Chondrocyte (in vitro differentiated cells): ENCODE results near the gene BIRC2. TPM values are rescaled to one million over a fixed set of nuclear protein-coding genes. Genes with fewer than 3 reads are reported as not detected.

Experiments
- DNase-seq: peaks from one replicate; pipeline ENCODE4 v3.0.0; 2021; ENCODE audit warnings: mixed read lengths, low spot score
- H3K27ac Mint-ChIP-seq: one replicate; pipeline ENCODE4 v1.8.0; 2021; ENCODE audit warnings: mild to moderate bottlenecking, moderate library complexity, mixed read lengths; ENCODE audit not compliant: unreplicated experiment
- H3K27me3 Mint-ChIP-seq: 2 replicates; pipeline ENCODE4 v1.8.0; 2021; ENCODE audit warnings: low read depth, mixed read lengths
- H3K36me3 Mint-ChIP-seq: 2 replicates; pipeline ENCODE4 v1.8.0; 2021; ENCODE audit warnings: low read depth, mixed read lengths
- H3K4me1 Mint-ChIP-seq: 2 replicates; pipeline ENCODE4 v1.8.0; 2021; ENCODE audit warnings: low read depth, mild to moderate bottlenecking, mixed read lengths
- H3K4me3 Mint-ChIP-seq: one replicate; pipeline ENCODE4 v1.8.0; 2021; ENCODE audit warnings: mild to moderate bottlenecking, moderate library complexity, mixed read lengths; ENCODE audit not compliant: unreplicated experiment
- H3K9me3 Mint-ChIP-seq: 2 replicates; pipeline ENCODE4 v1.8.0; 2021; ENCODE audit warnings: low read depth, mixed read lengths
- total RNA-seq: library from RNA; stranded (reverse); gene quantifications from 3 replicates; pipeline ENCODE4 v1.2.1, GENCODE V29; 2021
- TF ChIP-seq, protein P1 (sequence below): fragments of 200-600 bp; sonication (generic); IDR thresholded peaks from 2 replicates; pipeline ENCODE4 v1.5.0; 2021; ENCODE audit warnings: antibody characterized with exemption, mild to moderate bottlenecking, moderate library complexity

The BIRC2 gene
- total RNA-seq, 1 donor from 2014 or later = 43.1 TPM

DNA sequence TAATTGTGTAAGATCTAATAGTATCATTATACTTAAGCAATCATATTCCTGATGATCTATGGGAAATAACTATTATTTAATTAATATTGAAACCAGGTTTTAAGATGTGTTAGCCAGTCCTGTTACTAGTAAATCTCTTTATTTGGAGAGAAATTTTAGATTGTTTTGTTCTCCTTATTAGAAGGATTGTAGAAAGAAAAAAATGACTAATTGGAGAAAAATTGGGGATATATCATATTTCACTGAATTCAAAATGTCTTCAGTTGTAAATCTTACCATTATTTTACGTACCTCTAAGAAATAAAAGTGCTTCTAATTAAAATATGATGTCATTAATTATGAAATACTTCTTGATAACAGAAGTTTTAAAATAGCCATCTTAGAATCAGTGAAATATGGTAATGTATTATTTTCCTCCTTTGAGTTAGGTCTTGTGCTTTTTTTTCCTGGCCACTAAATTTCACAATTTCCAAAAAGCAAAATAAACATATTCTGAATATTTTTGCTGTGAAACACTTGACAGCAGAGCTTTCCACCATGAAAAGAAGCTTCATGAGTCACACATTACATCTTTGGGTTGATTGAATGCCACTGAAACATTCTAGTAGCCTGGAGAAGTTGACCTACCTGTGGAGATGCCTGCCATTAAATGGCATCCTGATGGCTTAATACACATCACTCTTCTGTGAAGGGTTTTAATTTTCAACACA, 23.3 kb upstream of the BIRC2 start:
- Mint-ChIP-seq H3K36me3 (no peaks in the 10 kb centered on the region), H3K27ac (peak overlapping the region; percentile 5), H3K27me3 (no peaks in the 10 kb centered on the region), H3K9me3 (no peaks in the 10 kb centered on the region), H3K4me1 (peaks cover 22% of the 10 kb centered on the region), H3K4me3 (no peak overlapping the region)
- TF ChIP-seq, protein P1, sequence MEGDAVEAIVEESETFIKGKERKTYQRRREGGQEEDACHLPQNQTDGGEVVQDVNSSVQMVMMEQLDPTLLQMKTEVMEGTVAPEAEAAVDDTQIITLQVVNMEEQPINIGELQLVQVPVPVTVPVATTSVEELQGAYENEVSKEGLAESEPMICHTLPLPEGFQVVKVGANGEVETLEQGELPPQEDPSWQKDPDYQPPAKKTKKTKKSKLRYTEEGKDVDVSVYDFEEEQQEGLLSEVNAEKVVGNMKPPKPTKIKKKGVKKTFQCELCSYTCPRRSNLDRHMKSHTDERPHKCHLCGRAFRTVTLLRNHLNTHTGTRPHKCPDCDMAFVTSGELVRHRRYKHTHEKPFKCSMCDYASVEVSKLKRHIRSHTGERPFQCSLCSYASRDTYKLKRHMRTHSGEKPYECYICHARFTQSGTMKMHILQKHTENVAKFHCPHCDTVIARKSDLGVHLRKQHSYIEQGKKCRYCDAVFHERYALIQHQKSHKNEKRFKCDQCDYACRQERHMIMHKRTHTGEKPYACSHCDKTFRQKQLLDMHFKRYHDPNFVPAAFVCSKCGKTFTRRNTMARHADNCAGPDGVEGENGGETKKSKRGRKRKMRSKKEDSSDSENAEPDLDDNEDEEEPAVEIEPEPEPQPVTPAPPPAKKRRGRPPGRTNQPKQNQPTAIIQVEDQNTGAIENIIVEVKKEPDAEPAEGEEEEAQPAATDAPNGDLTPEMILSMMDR = no peak
- no peak for DNase-seq

DNA sequence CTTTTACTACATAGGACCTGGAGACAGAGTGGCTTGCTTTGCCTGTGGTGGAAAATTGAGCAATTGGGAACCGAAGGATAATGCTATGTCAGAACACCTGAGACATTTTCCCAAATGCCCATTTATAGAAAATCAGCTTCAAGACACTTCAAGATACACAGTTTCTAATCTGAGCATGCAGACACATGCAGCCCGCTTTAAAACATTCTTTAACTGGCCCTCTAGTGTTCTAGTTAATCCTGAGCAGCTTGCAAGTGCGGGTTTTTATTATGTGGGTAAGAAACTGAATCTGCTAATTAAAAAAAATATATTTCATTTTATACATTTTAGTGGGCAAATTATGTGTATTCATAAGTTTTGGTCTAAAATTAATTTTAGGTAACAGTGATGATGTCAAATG, 21.9 kb upstream of the BIRC2 start:
- Mint-ChIP-seq H3K4me3 (no peak overlapping the region), H3K27me3 (no peaks in the 10 kb centered on the region), H3K4me1 (peaks cover 22% of the 10 kb centered on the region), H3K27ac (no peak overlapping the region), H3K36me3 (no peaks in the 10 kb centered on the region), H3K9me3 (no peaks in the 10 kb centered on the region)
- TF ChIP-seq, protein P1 = peak; percentile 29
- DNase-seq = no peak

DNA sequence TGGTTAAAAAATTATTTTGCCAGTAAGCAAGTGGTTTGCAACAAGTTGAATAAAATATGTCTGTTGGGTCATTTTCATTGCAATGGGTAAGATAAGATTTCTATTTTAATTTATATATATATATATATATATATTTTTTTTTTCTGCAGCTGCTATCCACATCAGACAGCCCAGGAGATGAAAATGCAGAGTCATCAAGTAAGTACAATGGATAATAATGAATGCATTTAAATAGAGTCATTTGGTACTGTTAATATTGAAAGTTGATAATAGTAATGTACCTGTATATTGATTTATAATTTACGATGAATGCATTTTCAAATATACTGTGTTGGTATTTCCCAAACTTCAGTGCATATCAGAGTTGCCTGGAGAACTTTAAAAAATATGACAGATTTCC, 18.3 kb upstream of the BIRC2 start:
- no peak overlapping the region for H3K4me3 Mint-ChIP-seq
- no peak for DNase-seq
- TF ChIP-seq, protein P1 = no peak

DNA sequence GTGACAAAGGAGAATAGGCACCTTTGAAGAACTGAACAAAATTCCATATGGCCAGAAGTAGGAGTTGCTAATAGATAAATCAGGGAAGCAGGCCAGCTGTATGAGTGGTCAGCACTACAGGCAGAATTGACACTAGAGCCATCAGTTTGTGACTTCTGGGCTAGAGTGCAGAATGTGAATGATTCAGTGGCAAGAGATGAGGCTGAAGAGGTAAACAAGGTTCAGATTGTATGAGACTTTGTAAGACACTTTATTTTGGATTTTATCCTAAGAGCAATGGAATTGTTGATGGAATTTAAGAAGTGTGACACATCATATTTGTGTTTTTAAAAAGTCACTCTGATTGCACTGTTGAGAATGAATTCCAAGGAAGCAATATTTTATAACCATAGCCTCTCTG, 16.8 kb upstream of the BIRC2 start:
- no peaks in the 10 kb centered on the region for H3K36me3 Mint-ChIP-seq
- H3K27ac Mint-ChIP-seq = no peak overlapping the region
- H3K4me1 Mint-ChIP-seq = peaks cover 9% of the 10 kb centered on the region
- TF ChIP-seq, protein P1 = no peak
- no peaks in the 10 kb centered on the region for H3K9me3 Mint-ChIP-seq
- H3K27me3 Mint-ChIP-seq = no peaks in the 10 kb centered on the region
- no peak overlapping the region for H3K4me3 Mint-ChIP-seq
- no peak for DNase-seq

More for the DNA sequence above, 18.3 kb upstream of the BIRC2 start:
- no peaks in the 10 kb centered on the region for H3K9me3 Mint-ChIP-seq
- no peak overlapping the region for H3K27ac Mint-ChIP-seq
- peaks cover 16% of the 10 kb centered on the region for H3K4me1 Mint-ChIP-seq
- H3K36me3 Mint-ChIP-seq = no peaks in the 10 kb centered on the region
- no peaks in the 10 kb centered on the region for H3K27me3 Mint-ChIP-seq

DNA sequence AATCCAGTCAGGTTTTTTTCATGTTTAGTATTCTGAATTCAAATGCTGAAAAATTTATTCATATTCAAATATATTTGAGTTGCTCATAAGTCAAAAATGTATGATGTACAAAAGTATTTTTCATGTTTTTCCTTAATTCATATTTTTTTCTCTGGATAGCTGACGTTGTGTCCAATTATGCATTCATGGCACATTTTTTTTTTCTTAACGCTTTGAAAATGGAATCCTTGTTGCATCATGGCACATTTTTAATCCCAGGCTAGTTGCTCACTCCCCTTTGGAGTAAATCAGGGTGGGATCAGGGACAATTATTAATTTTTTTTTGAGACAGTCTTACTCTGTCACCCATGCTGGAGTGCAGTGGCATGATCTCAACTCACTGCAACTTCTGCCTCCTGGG, 15.7 kb upstream of the BIRC2 start:
- Mint-ChIP-seq H3K27ac (no peak overlapping the region), H3K4me3 (no peak overlapping the region), H3K27me3 (no peaks in the 10 kb centered on the region), H3K9me3 (no peaks in the 10 kb centered on the region), H3K4me1 (peaks cover 9% of the 10 kb centered on the region), H3K36me3 (no peaks in the 10 kb centered on the region)
- TF ChIP-seq, protein P1 = no peak
- no peak for DNase-seq
